Measurements from ENCODE around the gene ABCA2.

Gene ABCA2, protein sequence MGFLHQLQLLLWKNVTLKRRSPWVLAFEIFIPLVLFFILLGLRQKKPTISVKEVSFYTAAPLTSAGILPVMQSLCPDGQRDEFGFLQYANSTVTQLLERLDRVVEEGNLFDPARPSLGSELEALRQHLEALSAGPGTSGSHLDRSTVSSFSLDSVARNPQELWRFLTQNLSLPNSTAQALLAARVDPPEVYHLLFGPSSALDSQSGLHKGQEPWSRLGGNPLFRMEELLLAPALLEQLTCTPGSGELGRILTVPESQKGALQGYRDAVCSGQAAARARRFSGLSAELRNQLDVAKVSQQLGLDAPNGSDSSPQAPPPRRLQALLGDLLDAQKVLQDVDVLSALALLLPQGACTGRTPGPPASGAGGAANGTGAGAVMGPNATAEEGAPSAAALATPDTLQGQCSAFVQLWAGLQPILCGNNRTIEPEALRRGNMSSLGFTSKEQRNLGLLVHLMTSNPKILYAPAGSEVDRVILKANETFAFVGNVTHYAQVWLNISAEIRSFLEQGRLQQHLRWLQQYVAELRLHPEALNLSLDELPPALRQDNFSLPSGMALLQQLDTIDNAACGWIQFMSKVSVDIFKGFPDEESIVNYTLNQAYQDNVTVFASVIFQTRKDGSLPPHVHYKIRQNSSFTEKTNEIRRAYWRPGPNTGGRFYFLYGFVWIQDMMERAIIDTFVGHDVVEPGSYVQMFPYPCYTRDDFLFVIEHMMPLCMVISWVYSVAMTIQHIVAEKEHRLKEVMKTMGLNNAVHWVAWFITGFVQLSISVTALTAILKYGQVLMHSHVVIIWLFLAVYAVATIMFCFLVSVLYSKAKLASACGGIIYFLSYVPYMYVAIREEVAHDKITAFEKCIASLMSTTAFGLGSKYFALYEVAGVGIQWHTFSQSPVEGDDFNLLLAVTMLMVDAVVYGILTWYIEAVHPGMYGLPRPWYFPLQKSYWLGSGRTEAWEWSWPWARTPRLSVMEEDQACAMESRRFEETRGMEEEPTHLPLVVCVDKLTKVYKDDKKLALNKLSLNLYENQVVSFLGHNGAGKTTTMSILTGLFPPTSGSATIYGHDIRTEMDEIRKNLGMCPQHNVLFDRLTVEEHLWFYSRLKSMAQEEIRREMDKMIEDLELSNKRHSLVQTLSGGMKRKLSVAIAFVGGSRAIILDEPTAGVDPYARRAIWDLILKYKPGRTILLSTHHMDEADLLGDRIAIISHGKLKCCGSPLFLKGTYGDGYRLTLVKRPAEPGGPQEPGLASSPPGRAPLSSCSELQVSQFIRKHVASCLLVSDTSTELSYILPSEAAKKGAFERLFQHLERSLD (N-terminal part only)

GRCh38 chr9:137027369-137028262 lies at the start of gene ABCA2:
TSS of gene ABCA2 (minus strand) at chr9:137028237. CDS start at chr9:137028140, 97 bp downstream.
- DNase-seq, result peak; percentile 4

DNA sequence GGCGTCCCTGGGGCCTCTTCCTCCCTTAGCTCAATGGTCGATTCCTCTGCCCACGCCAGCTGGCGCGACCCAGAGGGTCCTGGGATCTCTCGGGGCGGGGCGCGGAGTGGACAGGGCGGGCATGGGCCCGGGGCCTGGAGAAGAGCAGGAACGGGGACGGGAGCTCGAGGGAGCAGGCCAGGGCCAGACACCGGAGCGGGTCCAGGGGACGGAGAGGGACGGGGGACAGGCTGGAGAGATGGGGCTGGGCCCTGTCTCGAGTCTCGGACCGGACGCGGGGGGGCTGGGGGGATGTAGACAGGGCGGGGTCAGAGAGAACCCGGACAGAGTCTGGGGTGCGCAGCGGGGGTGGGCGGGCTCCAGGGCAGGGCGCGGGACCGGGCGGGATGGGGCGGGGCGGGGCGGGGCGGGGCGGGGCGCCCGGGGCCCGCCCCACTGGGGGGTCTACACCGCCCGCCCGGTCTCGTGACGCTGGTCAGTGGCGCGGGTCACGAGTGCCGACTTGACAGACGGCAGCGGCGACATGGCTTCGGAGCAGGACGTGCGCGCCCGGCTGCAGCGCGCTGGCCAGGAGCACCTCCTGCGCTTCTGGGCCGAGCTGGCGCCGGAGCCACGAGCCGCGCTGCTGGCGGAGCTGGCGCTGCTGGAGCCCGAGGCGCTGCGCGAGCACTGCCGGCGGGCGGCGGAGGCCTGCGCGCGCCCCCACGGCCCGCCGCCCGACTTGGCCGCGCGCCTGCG lies 49.1 kb upstream of the ABCA2 start, which contains the start of gene UAP1L1:
Gene UAP1L1 (plus strand): TSS at position 508 of the 738 bp plus-strand sequence. CDS start 16 bp downstream, at position 524.
- DNase-seq, result peak; percentile 10

DNA sequence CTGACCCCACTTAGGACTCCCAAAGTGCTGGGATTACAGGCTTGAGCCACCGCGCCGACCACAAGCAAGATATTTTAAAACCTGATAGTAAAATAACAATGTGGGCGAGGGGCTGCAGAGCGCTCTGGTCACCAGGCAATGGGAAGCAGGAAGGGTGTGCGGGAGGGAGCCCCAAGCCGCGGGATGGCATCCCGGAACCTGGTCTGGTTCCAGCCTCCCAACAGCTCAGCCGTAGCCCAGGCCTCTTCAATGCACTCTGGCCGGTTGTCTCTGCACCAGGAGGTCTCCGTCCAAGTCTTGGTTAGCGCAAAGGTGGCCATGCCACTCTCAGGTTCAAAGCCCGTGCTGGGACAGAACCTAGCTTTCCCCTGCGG lies 48.6 kb upstream of the ABCA2 start:
- DNase-seq, result no peak

DNA sequence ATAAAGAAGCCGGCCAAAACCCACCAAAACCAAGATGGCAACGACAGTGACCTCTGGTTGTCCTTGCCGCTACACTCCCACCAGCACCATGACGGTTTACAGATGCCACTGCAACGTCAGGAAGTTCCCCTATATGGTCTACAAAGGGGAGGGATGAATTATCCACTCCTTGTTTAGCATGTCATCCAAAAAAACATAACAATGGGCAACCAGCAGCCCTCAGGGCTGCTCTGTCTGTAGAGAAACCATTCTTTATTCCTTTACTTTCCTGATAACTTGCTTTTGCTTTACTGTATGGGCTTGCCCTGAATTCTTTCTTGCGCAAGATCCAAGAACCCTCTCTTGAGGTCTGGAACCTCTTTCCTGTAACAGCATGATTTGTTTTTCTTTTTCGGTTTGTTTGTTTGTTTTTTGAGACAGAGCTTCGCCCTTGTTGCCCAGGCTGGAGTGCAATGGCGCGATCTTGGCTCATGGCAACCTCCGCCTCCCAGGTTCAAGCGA lies 47.3 kb upstream of the ABCA2 start:
- DNase-seq, result no peak

GRCh38 chr9:137074657-137075274 lies 46.7 kb upstream of the ABCA2 start:
- DNase-seq, result no peak

DNA sequence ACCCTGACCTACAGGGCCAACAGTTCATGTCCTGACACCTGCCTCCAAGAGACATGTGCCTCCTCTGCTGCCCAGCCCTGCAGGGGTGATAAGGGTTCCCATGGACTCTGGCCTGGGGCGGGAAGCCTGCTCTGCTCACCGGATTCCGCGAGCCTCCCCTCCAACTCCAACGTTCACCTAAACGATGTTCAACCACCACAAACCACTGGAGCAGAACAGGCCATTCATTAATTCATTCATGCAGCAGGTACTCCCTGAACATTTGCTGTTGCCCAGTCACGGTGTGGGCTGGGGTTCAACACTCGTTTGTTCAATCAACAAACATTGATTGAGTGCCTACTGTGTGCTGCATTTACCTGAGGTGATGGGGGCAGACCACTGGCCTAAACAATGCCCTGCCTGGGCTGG lies 46.0 kb upstream of the ABCA2 start:
- DNase-seq, result no peak

DNA sequence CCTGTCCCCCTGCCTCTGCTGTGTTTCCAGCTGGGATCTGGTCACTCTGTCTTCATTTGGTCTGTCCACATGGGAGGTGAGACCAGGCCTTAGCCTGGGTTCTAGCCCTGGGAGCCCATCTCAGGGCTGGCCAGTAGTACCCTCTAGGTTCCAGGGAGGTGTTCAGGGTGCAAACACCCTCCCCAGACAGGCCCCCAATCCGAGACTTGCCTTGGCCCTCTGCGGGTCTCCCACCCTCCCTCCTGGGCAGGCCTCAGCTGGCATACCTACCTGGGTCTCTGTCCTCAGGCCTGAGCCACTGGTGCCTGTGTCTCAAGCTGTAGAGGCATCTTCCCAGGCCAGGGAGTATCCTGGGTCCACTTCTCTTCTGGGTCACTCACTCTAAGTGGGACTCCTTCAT lies 43.2 kb upstream of the ABCA2 start:
- no peak for DNase-seq

DNA sequence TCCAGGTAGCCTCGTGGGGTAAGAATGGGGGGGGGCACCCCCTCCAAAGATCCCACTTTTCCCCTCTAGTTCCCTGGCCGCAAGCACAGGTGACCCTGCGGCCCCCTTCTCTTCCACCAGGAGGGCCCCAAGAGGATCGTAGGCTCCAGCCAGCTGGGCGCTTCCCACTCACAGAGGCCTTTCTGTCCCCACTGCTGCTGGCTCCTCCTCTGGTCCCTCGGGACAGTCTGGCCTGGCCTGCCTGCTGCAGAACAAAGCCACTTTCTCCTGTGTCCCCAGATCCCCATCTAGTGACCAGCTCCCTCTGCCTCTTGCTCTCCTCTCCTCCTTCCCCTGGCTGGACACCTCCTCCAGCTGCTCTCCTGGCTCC lies 42.9 kb upstream of the ABCA2 start:
- no peak for DNase-seq

DNA sequence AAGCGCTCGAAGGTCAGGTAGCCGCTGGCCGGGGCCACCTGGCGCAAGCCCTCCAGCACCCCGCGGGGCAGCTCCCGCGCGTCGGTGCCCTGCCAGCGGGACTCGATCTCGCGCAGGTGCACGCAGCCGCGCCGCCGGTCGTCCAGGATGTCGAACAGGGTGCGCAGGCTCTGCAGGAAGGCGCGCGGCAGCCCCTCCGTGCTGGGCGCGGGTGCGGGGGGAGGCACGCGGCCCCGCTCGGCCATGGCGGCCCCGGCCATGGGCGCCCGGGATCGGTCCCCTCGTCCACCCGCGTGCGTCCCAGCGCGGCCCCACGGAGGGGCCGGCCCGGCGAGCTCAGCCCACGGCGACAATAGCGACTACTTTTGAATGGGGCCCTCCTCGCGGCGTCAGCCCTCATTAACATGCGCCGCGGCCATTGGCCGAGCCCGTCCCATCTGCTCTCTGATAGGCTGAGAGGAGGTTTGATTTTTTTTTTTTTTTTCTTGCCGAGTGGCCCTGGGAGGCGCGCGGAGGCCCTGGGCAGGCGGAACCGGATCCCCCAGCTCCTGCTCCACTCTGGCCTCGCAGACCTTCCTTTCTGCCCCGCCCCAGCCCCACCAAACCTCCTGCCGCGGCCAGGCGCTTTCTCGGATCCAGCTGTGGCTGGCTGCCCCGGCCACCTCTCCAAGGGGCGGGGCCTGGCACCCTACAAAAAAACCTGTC lies 42.3 kb upstream of the ABCA2 start, which contains the start of gene SAPCD2:
Gene SAPCD2 (minus strand): TSS at position 357 of the 705 bp plus-strand sequence. CDS start 97 bp downstream, at position 260.
- peak; percentile 74 for DNase-seq

DNA sequence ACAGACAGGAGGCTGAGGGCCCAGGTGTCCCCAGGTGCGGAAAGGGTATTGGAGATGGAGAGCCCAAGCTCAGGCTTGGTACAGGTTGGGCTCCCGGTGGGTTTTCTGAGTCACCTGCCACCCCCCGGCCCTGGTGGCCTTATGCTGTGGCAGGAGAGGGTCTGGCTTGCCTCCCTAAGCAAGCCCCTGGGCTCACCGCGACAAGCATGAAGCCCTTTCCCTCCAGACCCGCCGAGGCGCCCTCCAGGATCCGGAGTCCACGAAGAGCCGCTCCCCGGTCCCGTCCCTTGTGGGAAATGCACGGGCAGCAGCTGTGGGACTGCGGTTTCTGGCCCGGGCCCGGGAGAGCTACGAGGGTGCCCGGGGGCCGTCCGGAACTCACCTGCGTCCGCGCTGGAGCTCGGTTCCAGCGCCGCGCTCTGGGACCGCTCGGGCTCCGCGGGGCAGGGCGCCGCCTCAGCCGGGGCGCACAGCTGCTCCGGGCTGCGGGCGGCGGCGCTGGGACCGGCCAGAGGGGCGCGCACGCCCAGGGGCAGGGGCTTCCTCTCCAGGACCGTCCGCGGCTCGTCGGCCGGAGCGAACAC lies 41.6 kb upstream of the ABCA2 start:
- no peak for DNase-seq

DNA sequence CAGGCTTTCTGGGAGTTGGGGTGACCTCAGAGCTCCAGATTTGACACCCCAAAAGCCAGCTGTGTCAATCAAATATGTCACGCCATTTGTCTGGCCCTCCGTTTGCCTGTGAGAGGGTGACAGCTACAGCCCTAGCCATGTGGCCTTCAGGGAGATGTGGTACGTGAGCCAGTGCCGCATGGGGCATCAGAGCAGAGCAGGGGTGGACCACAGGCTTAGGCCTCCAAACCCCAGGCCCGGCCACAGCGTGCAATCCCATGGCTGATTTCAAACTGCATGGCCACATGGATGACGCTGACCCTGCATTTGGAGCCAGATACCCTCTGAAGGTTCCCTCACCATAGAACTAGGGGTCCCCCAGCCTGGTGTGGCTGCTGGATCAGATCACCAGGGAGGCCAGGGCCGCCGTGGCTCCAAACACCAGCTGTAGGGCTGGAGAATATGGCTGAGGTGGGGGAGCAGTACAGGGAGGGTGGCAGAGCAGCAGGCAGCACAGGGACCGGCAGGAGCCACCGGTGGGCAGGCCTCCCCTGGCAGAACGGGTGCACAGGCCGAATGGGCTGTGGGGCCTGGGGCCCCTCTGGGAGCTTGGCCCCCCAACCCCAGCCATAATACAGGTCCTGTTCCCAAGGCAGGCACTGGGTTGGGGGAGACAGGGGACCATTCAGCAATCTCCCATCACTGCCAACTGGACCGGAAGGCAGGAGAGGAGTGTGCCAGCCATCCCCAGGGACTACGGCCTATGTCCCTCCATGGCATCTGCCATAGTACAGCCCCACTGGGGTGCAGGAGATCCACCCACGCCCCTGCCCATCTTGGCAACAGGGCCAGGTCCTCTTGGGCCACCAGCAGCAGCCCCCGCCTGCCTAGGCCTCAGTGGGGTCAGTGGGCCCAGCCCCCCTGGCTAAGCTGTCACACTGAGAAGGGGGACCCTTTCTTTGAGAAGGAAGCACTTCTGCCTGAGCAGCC lies 40.8 kb upstream of the ABCA2 start:
- DNase-seq, result no peak

DNA sequence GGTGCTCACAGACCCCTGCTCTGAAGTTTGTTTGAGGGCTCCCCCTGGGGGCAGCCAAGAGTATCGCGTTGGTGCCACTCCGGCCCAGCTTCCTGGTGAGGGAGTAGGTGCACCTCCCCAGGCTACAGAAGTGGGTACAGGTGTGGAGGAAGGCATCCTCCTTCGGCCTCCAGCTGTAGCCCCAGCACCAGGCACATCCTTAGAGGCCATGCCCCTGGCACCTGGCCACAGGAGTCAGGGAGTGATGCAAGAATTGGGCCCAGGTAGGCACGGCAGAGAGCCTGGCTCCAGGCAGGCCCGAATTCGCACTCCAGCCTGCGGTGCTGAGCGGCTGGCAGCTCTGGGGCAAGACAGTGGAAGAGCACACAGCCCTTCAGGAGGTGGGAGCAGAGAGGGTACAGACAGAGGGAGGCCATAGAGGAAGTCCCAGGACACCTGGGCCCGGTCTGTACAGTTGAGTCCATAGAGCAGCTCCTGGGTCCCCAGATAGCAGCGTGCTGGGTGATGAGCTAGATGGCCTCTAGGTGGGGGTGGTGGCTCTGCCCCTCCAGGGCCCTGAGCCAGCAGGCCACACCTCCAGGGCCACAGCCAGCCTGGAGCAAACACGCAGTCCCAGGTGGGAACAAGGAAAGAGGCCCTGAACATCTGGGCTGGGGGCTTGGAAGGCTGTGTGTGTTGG lies 40.0 kb upstream of the ABCA2 start:
- DNase-seq, result peak; percentile 8

- no peak for DNase-seq
Observed at GRCh38 chr9:137066096-137066861, 38.2 kb upstream of the ABCA2 start.

DNA sequence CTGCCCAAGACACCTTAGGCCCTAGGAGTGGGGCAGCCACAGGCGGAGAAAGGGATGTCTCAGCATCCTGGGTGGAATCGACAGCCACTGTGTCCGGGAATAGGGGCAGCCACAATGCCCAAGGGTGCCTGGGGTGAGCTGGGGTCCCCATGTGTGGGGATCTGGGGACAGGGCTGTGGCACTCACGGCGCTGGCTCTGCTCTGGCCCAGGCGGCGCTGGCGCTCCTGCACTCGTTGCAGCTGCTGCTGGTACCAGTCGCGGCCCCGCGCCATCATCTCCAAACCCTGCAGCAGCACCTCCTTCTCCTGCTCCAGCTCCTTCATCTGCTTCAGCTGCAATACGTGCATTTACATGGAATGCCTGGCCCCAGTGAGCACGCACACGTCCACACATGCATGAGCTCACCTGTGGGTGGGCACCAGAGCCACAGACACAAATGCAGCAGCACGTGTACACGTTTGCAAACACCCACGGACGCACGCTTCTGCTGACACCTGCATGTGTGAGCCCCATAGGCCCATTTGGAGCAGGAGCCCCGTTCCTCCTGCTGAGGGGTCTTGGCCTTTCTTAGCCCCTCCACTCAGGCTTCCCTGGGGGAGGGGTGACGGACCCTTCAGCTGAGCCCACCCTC lies 37.4 kb upstream of the ABCA2 start:
- no peak for DNase-seq

DNA sequence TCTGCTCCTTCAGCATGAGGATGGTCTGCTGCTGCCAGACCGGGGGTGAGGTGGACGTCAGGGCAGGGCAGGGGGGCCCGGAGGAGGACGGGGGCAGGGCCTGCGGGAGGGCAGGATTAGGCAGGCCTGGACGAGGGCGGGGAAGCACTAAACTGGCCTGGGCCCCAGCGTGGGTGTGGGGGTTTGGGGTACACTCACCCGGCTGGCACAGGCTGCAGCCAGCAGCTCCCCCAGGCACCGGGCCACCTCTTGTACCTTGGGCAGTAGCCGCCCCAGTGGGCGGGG lies 36.8 kb upstream of the ABCA2 start:
- DNase-seq, result no peak

Data from NCI-H2227 treated with DMSO at 0.1 percent for 48 hours (cell line).